ENCODE measurements around the gene CNTFR.

- TF ChIP-seq POLR2A (IDR thresholded peaks at IDR 0.05) (no peak), CTCF (IDR thresholded peaks at IDR 0.05 in 8 of 11, conservative IDR thresholded peaks at IDR 0.05 in 3 of 11) (no peak), POLR2AphosphoS5 (IDR thresholded peaks at IDR 0.05) (no peak)
These were observed 86.6 kb downstream of the CNTFR start for GRCh38 chr9:34502891-34503290.
